GM18868 (cell line): ENCODE results near the gene MSRB2.
A peak's percentile ranks its signal among the peaks of the same experiment; 100 is the strongest.
"Not testable (repeated sequence)": the region's sequence is repeated elsewhere in the genome, so short reads cannot be mapped to it uniquely, and the experiment has no call there.

Experiments used
- ATAC-seq: cut with Tn5 transposase; IDR thresholded peaks from one replicate; pipeline ENCODE4 v1.9.1; 2021; ENCODE audit warnings: mild to moderate bottlenecking, moderate library complexity; ENCODE audit not compliant: unreplicated experiment

MSRB2 gene

GRCh38 chr10:23095404-23095965, at the start of gene MSRB2:
MSRB2 (plus strand) TSS chr10:23095579; CDS start chr10:23095609, 30 bp downstream.
- peak; percentile 80 for ATAC-seq

- ATAC-seq = no peak
These were observed 49.4 kb upstream of the MSRB2 start for GRCh38 chr10:23046027-23046426.

- ATAC-seq = no peak
These were observed 48.0 kb upstream of the MSRB2 start for GRCh38 chr10:23047201-23048050.

DNA sequence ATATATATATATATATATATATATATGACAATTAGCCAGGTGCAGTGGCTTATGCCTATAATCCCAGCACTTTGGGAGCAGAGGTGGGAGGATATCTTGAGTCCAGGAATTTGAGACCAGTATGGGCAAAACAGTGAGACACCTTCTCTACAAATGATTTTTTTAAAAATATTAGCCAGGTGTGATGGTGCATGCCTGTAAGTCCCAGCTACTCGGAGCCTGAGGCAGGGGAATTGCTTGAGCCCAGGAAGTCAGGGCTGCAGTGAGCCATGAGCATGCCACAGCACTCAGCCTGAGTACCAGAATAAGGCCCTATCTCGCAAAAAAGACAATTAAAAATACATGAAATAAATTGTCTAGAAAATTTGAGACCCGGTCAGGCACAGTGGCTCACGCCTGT, 47.2 kb upstream of the MSRB2 start:
- ATAC-seq = no peak

DNA sequence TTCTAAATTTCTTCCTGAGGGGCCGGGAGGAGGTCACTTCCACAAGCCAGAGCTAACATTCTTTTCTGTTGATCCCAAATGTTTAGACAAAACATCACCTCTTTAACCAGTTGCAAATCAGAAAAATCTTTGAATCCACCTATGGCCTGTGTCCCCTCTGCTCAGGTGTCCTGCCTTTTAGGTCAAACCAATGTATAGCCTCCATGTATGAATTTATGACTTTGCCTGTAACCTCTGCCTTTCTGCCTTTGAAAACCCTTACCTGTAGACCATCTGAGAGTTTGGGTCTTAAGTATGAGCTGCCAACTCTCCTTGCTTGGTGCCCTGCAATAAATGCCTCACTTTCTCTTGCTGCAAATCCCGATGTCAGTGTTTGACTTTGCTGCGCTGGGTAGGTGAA, 44.1 kb upstream of the MSRB2 start:
- ATAC-seq = no peak

DNA sequence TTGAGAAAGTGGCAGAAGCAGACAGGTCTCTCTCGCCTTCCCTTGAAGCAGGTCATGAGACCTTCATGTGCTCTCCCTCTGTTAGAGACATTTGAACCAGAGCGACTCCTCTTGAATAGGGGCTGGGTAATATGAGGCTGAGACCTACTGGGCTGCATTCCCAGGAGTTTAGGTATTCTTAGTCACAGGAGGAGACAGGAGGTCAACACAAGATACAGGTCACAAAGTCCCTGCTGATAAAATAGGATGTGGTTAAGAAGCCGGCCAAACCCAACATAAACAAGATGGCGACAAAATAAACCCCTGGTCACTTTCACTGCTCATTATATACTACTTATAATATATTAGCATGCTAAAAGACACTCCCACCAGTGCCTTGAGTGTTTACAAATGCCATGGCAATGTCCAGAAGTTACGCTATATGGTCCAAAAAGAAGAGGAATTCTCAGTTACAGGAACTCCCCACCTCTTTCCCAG, 43.5 kb upstream of the MSRB2 start:
- no peak for ATAC-seq

DNA sequence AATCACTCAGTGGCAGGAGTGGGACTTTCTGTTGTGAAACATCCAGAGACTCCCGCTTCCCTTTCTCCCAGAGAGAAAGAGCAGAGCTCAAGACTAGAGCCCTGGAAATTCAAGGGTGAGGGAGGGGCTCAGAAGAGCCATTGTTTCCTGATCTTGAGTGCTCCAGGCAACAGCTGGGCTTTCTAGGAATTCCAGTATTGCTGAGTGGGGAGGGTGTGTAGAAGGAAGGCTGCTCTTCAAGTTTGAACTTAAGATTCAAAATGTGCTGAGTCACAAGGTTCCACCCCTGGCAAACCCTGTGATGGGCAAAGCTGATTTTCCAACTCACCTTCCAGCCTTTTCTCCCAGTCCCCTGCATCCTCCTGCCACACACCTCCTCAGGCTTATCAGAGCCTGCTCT, 42.3 kb upstream of the MSRB2 start:
- no peak for ATAC-seq

- no peak for ATAC-seq
These were observed 39.8 kb upstream of the MSRB2 start for GRCh38 chr10:23055424-23056185.

- no peak for ATAC-seq
These were observed 39.2 kb upstream of the MSRB2 start for GRCh38 chr10:23056186-23056579.

DNA sequence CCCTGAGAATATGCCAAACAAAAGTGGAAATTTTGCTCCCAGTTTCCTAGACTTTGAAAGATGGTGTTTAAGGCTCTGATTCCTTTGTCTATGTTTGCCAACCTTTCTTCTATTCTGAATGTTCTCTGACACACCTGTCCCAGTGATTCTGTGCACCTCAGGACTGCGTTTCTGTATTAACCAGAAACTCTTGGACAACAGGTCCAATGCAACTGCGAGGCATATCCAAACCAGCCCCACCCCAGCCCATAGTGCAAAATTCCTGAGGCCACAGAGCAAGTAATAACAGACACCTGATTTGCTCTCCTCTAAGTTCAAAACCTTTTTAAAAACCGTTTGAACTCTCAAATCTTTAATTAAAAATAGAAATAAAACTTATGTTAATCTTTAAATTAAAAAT, 37.0 kb upstream of the MSRB2 start:
- no peak for ATAC-seq

GRCh38 chr10:23060918-23061317, 34.5 kb upstream of the MSRB2 start:
- ATAC-seq = no peak

GRCh38 chr10:23063045-23063972, 32.1 kb upstream of the MSRB2 start:
- no peak for ATAC-seq

GRCh38 chr10:23063973-23064812, 31.2 kb upstream of the MSRB2 start:
- ATAC-seq = no peak

DNA sequence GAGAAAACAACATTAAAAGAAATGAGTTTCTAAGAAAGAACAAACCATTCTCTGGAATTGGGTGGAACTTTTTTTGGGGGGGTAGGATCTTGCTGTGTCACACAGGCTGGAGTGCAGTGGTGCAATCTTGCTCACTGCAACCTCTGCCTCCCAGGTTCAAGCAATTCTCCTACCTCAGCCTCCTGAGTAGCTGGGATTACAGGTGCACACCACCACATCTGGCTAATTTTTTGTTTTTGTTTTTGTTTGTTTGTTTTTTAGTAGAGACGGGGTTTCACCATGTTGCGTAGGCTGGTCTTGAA, 30.6 kb upstream of the MSRB2 start:
- ATAC-seq = not testable (repeated sequence)

- no peak for ATAC-seq
These were observed 30.0 kb upstream of the MSRB2 start for GRCh38 chr10:23065181-23065948.

DNA sequence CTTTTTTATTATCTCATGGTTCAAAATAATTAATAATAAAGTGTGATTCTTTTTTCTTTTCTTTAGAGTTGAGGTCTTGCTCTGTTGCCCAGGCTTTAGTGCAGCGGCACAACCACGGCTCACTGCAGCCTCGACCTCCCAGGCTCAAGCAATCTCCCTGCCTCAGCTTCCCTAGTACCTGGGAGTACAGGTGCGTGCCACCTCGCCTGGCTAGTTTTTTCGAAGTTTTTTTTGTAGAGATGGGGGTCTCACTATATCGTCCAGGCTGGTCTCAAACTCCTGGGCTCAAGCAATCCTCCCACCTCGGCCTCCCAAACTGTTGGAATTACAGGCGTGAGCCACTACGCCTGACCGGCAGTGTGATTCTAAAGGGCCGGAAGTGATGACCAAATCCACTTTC, 28.0 kb upstream of the MSRB2 start:
- no peak for ATAC-seq

GRCh38 chr10:23067939-23068775, 27.2 kb upstream of the MSRB2 start:
- ATAC-seq = peak; percentile 60
